ENCODE results near the gene MDM1.

DNA sequence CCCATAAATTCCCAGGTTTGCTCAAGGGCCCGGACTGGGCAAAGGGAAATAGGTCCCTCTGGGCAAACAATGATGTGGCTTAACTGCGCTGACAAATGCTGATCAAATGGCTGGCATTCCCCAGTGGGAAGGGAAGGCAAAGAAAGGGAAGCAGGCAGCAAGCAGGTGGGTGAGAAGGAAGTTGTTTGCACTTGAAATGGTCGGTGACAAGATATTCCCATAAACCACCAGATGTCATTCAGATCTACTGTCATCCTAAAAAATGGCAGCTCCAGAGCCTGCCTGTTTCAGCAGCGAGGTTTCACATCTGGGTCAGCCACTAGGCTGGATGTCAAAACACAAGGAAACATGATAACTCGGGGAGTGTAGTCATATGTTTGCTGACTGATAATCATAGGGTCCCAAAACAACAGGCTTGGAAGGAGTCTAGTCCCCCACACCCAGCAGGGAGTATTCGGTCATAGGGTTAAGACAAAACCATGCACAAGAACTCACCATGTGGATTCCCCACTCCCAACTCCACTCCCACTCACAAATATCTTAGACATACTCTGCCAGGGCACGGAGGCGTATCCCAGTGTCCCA, 37.9 kb upstream of the MDM1 start:
- TF ChIP-seq POLR2A (IDR thresholded peaks at IDR 0.05), result no peak
- TF ChIP-seq, protein P1, sequence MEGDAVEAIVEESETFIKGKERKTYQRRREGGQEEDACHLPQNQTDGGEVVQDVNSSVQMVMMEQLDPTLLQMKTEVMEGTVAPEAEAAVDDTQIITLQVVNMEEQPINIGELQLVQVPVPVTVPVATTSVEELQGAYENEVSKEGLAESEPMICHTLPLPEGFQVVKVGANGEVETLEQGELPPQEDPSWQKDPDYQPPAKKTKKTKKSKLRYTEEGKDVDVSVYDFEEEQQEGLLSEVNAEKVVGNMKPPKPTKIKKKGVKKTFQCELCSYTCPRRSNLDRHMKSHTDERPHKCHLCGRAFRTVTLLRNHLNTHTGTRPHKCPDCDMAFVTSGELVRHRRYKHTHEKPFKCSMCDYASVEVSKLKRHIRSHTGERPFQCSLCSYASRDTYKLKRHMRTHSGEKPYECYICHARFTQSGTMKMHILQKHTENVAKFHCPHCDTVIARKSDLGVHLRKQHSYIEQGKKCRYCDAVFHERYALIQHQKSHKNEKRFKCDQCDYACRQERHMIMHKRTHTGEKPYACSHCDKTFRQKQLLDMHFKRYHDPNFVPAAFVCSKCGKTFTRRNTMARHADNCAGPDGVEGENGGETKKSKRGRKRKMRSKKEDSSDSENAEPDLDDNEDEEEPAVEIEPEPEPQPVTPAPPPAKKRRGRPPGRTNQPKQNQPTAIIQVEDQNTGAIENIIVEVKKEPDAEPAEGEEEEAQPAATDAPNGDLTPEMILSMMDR (IDR thresholded peaks at IDR 0.05), result no peak
- TF ChIP-seq POLR2AphosphoS5 (IDR thresholded peaks at IDR 0.05), result no peak
